Activated CD4-positive, alpha-beta T cell treated with anti-CD3 and anti-CD28 coated beads for 36 hours (primary cell): ENCODE data around the gene TMOD4. TPM values are rescaled to one million over a fixed set of nuclear protein-coding genes. Genes with fewer than 3 reads are reported as not detected.
A peak's percentile ranks its signal among the peaks of the same experiment; 100 is the strongest.
"Not testable (repeated sequence)": the region's sequence is repeated elsewhere in the genome, so short reads cannot be mapped to it uniquely, and the experiment has no call there.

Experiments
- ATAC-seq: fragments of 200-7000 bp; cut with Tn5 transposase; one replicate; pipeline ENCODE4 v1.10.0; 2021; ENCODE audit warnings: mild to moderate bottlenecking, moderate library complexity
- CTCF ChIA-PET: fragments of 350-600 bp; sonication (Branson Sonifier 250); formaldehyde crosslinking; loops from one replicate; lab custom pipeline; 2021; ENCODE audit warnings: antibody characterized with exemption; lab: Charles Lee
- POLR2A ChIA-PET: fragments of 350-600 bp; sonication (Branson Sonifier 250); formaldehyde crosslinking; loops from one replicate; lab custom pipeline; 2021; ENCODE audit warnings: antibody characterized with exemption, inconsistent platforms; lab: Charles Lee
- DNase-seq: peaks from one replicate; pipeline ENCODE4 v3.0.0-alpha.2; 2020
- H3K27ac Mint-ChIP-seq: one replicate; pipeline ENCODE4 v1.8.0; 2021; ENCODE audit warnings: mixed read lengths
- H3K27me3 Mint-ChIP-seq: one replicate; pipeline ENCODE4 v1.8.0; 2021; ENCODE audit warnings: mixed read lengths
- H3K36me3 Mint-ChIP-seq: one replicate; pipeline ENCODE4 v1.8.0; 2021; ENCODE audit warnings: low read depth, mixed read lengths
- H3K4me1 Mint-ChIP-seq: one replicate; pipeline ENCODE4 v1.8.0; 2021; ENCODE audit warnings: mixed read lengths
- H3K4me3 Mint-ChIP-seq: one replicate; pipeline ENCODE4 v1.8.0; 2021; ENCODE audit warnings: mild to moderate bottlenecking, moderate library complexity, mixed read lengths
- H3K9me3 Mint-ChIP-seq: one replicate; pipeline ENCODE4 v1.8.0; 2021; ENCODE audit warnings: low read depth, mixed read lengths
- intact Hi-C, 2 experiments: fragments of 100-400 bp; cut with DNase I in 1 of 2; cut with micrococcal nuclease in 1 of 2; formaldehyde crosslinking; loops; one replicate each; pipeline versions ENCODE4 v1.14.2 to v1.15.1; 2022 to 2024; cut with DNase I, micrococcal nuclease
- total RNA-seq, 2 experiments: library from RNA; stranded (reverse); gene quantifications; one replicate each; pipeline ENCODE4 v1.2.3, GENCODE V29; 2021

TMOD4 gene
- 1 to 10 TPM in 1 of 2 experiments, under 1 TPM in 1; 0.69 to 2.3 TPM for total RNA-seq

DNA sequence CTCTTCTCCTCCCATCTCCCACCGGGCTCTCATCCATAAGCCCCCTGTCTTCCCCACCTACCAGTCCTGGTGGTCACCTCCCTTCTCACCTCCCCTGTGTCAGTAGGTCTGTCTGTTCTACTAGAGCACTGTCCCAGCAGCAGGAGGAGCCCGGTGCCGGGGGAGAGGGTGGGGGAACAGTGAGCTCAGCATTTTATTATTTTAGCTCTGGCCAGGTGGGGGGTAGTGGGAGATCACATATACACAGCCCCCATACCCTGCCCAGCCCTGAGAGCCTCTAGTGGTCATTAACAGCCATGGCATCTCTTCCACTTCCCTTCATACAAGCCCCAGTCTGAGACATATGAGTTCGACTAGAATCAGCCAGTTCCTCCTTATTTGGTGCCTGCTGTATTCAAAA, at the start of gene TMOD4:
Gene TMOD4, minus strand, starts transcription at position 119 of the 400 bp plus-strand sequence. CDS start 1,106 bp downstream, outside the sequence.
- H3K36me3 Mint-ChIP-seq, result peaks cover 41% of the 10 kb centered on the region
- POLR2A ChIA-PET, result no interaction called here
- H3K4me1 Mint-ChIP-seq, result no peaks in the 10 kb centered on the region
- peak; percentile 79 for ATAC-seq
- H3K27me3 Mint-ChIP-seq, result no peaks in the 10 kb centered on the region
- no peak within 1 kb of the TSS for H3K4me3 Mint-ChIP-seq
- intact Hi-C loops, result no loop called here
- no peak within 1 kb of the TSS for H3K27ac Mint-ChIP-seq
- no peak for DNase-seq
- H3K9me3 Mint-ChIP-seq, result no peaks in the 10 kb centered on the region
- CTCF ChIA-PET, result interaction anchor here (1.0 to 1.7 kb wide), 2 partner anchors 9 to 19 kb away, joined by 7 to 8 read pairs; partner anchors contain the start of gene TNFAIP8L2

DNA sequence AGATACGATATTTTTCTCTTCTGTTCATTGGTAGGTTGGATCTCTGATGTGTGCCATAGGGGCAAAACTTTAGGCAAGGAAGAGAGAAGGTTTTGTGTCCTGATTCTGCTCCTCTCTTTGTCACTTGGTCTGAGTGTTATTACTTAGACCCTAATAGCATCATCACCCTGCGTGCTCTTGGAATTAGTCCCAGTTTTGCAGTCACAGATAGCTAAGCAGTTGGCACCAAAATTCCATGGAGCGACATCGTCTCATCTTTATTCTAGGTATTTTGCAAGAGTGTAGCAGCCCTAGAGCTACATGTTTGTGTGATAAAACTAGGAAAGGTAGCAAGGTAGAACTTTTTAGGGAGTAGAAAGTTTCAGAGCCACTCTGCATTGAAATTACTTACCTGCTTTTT, 46.3 kb upstream of the TMOD4 start:
- H3K27ac Mint-ChIP-seq, result no peak overlapping the region
- DNase-seq, result no peak
- peaks cover 4% of the 10 kb centered on the region for H3K4me1 Mint-ChIP-seq
- CTCF ChIA-PET, result interaction anchor here (1.0 kb wide), 1 partner anchor 118 kb away, joined by 3 read pairs; no protein-coding TSS in a partner anchor
- ATAC-seq, result no peak
- POLR2A ChIA-PET, result interaction anchor here (0.6 kb wide), 1 partner anchor 60 kb away, joined by 3 read pairs; no protein-coding TSS in a partner anchor
- intact Hi-C loops, result no loop called here
- H3K9me3 Mint-ChIP-seq, result no peaks in the 10 kb centered on the region
- no peaks in the 10 kb centered on the region for H3K27me3 Mint-ChIP-seq
- H3K36me3 Mint-ChIP-seq, result peaks cover 19% of the 10 kb centered on the region
- H3K4me3 Mint-ChIP-seq, result no peak overlapping the region

DNA sequence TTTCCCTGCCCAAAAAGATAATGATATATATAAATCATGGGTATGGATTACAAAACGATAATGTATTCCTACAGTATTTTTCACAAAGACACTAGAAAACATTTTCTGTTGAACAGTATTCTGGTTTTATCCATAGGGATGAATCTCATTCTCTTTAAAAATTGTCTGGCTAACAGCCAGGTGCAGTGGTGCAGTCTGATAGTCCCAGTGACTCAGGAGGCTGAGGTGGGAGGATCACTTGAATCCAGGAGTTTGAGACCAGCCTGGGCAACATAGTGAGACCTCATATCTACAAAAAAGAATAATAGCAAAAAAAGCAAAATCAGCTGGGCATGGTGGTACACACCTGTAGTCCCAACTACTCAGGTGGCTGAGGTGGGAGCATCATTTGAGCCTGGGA, 45.8 kb upstream of the TMOD4 start:
- H3K9me3 Mint-ChIP-seq, result no peaks in the 10 kb centered on the region
- POLR2A ChIA-PET, result no interaction called here
- CTCF ChIA-PET, result no interaction called here
- H3K4me3 Mint-ChIP-seq, result no peak overlapping the region
- peaks cover 16% of the 10 kb centered on the region for H3K36me3 Mint-ChIP-seq
- peaks cover 5% of the 10 kb centered on the region for H3K4me1 Mint-ChIP-seq
- no peaks in the 10 kb centered on the region for H3K27me3 Mint-ChIP-seq
- no peak for ATAC-seq
- intact Hi-C loops, result no loop called here
- no peak for DNase-seq
- H3K27ac Mint-ChIP-seq, result no peak overlapping the region

DNA sequence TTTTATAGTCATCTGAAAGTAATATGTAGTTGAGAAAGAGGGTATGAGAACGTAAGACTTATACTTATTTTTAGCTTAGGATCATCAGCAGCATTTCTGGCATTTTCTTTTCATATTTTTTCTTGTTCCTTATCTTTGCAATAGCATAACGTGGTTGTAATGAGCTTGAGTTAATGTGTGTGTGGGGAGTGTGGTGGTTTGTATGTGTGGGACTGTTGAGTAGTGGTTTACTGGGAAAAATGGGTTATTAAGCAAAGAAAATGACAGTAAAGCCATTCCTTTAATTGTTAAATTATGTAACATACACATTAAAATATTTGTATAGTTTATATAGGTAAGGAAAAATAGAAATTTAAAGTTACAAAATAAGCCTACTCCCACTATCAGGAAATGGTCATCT, 37.8 kb upstream of the TMOD4 start:
- Mint-ChIP-seq H3K4me1 (peaks cover 40% of the 10 kb centered on the region), H3K27me3 (no peaks in the 10 kb centered on the region), H3K4me3 (no peak overlapping the region), H3K36me3 (peaks cover 30% of the 10 kb centered on the region), H3K27ac (no peak overlapping the region), H3K9me3 (no peaks in the 10 kb centered on the region)
- intact Hi-C loops, result no loop called here
- POLR2A ChIA-PET, result no interaction called here
- CTCF ChIA-PET, result interaction anchor here (0.8 kb wide), 1 partner anchor 14 kb away, joined by 5 read pairs; no protein-coding TSS in a partner anchor
- no peak for ATAC-seq
- no peak for DNase-seq

DNA sequence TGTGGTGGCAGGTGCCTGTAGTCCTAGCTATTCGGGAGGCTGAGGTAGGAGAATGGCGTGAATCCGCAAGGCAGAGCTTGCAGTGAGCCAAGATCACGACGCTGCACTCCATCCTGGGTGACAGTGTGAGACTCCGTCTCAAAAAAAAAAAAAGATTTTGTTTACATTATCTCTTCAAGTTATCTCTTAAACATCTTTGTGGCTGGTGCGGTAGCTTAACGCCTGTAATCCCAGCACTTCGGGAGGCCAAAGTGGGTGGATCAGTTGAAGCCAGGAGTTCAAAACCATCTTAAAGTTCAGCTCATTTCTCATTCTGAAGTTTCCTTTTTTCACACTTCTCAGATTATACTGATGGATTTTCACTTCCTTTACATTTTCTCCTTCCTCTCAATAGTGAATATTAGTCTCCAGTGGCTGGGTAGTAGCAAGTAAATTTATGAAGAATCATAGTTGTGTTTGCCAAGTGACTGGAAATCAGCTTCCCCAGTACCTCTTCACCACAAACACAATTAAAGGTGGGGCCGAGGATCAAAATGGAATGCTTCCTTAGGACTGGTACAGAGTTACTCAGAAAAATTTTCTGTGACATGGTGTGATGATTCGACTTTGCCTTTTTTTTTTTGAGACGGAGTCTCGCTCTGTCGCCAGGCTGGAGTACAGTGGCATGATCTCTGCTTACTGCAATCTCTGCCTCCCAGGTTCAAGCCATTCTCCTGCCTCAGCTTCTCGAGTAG, 36.4 kb upstream of the TMOD4 start:
- intact Hi-C loops, result no loop called here
- Mint-ChIP-seq H3K4me1 (peaks cover 38% of the 10 kb centered on the region), H3K9me3 (no peaks in the 10 kb centered on the region), H3K4me3 (peak overlapping the region; percentile 55), H3K27ac (peak overlapping the region; percentile 93), H3K36me3 (peaks cover 36% of the 10 kb centered on the region), H3K27me3 (no peaks in the 10 kb centered on the region)
- ChIA-PET CTCF (interaction anchor here (0.6 to 1.8 kb wide), 9 partner anchors 8 to 352 kb away, joined by 3 to 10 read pairs (median 3); no protein-coding TSS in a partner anchor), POLR2A (interaction anchor here (0.6 to 1.0 kb wide), 6 partner anchors 12 to 149 kb away, joined by 3 to 8 read pairs (median 3); partner anchors contain the start of gene VPS72)
- ATAC-seq, result peak; percentile 59
- DNase-seq, result peak; percentile 43

DNA sequence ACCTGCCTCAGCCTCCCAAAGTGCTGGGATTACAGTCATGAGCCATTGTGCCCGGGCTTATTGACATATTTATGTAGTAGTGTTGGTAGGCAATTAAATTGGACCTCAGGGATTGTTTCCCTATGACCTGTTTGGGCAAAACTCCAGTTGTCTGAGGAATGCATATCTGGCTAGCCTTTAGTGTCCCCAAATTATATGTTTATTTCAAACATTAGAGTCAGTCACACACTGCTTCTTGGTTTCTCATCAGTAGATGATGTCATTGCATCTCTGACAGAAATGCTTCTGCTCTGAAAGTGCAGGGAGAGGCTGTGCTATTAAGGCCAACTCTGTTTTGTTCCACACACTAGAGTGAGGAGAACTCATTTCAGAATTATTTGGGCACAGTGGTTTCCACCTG, 35.0 kb upstream of the TMOD4 start:
- Mint-ChIP-seq H3K36me3 (peaks cover 42% of the 10 kb centered on the region), H3K27me3 (no peaks in the 10 kb centered on the region), H3K4me1 (peaks cover 36% of the 10 kb centered on the region), H3K27ac (peak overlapping the region; percentile 12), H3K4me3 (no peak overlapping the region), H3K9me3 (no peaks in the 10 kb centered on the region)
- CTCF ChIA-PET, result interaction anchor here (0.6 to 1.8 kb wide), 3 partner anchors 10 to 331 kb away, joined by 3 to 10 read pairs (median 3); no protein-coding TSS in a partner anchor
- POLR2A ChIA-PET, result no interaction called here
- DNase-seq (no peak), ATAC-seq (peak; percentile 48)
- intact Hi-C loops, result no loop called here

DNA sequence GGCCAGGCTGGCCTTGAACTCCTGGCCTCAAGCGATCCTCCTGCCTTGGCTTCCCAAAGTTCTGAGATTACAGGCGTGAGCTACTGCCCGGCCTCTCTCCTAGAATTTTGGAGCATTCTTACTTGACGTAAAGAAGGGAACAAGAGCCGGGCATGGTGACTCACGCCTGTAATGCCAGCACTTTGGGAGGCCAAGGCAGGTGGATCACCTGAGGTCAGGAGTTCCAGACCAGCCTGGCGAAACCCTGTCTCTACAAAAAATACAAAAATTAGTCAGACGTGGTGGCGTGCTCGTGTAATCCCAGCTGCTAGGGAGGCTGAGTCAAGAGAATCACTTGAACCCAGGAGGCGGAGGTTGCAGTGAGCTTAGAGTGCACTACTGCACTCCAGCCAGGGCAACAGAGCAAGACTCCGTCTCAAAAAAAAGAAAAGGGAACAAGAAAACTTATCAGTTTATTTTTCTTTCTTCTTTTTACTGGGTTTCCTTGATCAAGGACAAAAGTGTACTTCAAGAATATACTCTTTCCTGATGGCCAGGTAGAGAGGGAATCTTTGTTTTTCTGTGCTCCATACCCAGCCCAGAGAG, 29.7 kb upstream of the TMOD4 start:
- POLR2A ChIA-PET, H3K4me3 Mint-ChIP-seq, intact Hi-C loops, ATAC-seq, H3K9me3 Mint-ChIP-seq, H3K27me3 Mint-ChIP-seq, H3K27ac Mint-ChIP-seq, DNase-seq: not testable (repeated sequence)
- Mint-ChIP-seq H3K36me3 (peaks cover 36% of the 10 kb centered on the region), H3K4me1 (peaks cover 27% of the 10 kb centered on the region)
- CTCF ChIA-PET, result interaction anchor here (0.6 to 1.0 kb wide), 4 partner anchors 14 to 814 kb away, joined by 3 read pairs; partner anchors contain the start of gene VPS72

DNA sequence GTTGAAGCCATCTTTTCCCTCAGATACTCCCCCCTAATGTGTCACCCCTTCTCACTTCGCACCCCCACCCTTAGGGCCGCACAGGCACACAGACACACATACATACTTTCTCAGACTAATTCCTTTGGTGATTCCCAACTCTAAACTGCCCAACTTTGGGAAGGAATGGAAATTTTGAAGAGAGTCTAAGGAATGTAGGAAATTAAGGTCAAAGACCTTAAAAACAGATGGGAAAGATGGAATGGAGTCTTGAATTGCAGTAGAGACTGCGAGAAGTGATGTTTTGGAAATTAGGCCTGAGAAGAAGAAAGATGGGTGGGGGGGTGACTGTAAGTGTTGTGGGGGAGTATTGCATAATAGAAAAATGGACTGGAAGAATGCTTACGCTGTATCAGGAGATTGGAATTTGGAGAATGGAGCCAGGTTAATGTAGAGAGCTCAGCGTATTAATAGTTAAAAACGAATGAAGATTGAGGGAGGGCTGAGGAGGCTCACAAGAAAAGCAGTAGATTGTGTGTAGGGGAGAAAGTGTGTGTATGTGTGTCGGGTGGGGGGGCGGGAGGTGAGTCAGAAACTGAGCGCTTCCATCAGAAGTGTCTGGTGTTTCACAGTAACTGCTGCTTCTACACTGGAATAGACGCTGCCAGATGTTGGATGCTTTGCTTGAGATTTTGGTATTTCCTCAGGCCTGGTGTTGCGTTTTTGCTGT, 24.2 kb upstream of the TMOD4 start:
- intact Hi-C loops, result loop anchor here (2.0 to 5.0 kb wide), 6 partner anchors 43 to 202 kb away; partner anchors contain the start of genes RFX5 (in 2 of the 2), GABPB2 (in 1 of the 2), PI4KB (in 1 of the 2) and PRUNE1 (in 1 of the 2)
- Mint-ChIP-seq H3K36me3 (peaks cover 34% of the 10 kb centered on the region), H3K27me3 (no peaks in the 10 kb centered on the region), H3K4me1 (peaks cover 41% of the 10 kb centered on the region), H3K4me3 (peak overlapping the region; percentile 98), H3K27ac (peak overlapping the region; percentile 100), H3K9me3 (no peaks in the 10 kb centered on the region)
- ChIA-PET POLR2A (interaction anchor here (1.0 to 1.3 kb wide), 3 partner anchors 10 to 52 kb away, joined by 3 to 7 read pairs (median 3); partner anchors contain the start of gene VPS72), CTCF (interaction anchor here (0.7 to 2.3 kb wide), 6 partner anchors 43 to 433 kb away, joined by 3 to 10 read pairs (median 3); partner anchors contain the start of gene TNFAIP8L2)
- ATAC-seq, result peak; percentile 28
- peak; percentile 51 for DNase-seq

DNA sequence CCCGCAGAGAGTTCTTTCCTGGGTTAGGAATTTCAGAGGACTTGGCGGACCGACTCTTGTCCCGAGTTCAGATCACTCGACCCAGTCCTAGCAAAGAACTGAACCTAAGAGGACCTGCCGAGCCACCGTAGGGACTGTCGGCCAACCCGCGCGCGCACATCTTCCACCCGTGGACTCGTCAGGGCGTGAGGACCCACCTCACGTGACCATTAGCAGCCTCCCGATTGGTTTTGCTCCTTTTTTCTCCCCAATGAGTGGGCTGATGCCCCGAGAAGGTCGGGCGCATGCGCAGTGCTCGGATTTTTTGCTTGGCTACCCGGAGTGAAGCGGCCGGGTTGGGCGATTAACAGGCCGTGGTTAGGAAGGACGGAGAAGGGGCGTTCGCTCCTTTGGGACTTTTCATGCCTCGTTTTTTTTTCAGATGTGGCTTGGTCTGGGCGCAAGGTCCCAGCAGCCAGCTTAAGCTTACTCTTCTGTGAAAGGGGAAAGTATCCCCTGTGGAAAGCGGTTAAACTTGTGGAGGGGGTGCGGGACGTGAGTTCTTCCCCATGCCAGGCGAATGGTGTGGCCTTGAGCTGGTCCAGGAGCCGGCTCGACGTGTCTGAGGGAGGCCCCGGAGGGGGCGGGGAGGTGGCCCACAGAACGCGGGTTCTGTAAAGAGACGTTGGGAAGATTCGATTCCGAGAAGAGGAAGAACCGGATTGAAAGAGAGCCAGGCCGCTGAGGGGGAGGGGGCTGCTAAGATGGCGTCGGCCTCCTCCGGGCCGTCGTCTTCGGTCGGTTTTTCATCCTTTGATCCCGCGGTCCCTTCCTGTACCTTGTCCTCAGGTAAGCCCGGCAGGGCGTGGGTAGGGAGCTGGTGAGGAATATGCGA, 22.7 kb upstream of the TMOD4 start, which contains the start of gene PIP5K1A:
Gene PIP5K1A, plus strand, starts transcription at position 299 of the 874 bp plus-strand sequence. Its CDS starts 445 bp downstream, at position 744.
- H3K27ac Mint-ChIP-seq, result peak within 1 kb of the TSS; percentile 100
- no peaks in the 10 kb centered on the region for H3K9me3 Mint-ChIP-seq
- ChIA-PET POLR2A (interaction anchor here (0.7 to 1.3 kb wide), 2 partner anchors 9 to 147 kb away, joined by 4 to 7 read pairs; partner anchors contain the start of gene VPS72), CTCF (interaction anchor here (0.6 to 1.3 kb wide), 3 partner anchors 37 to 629 kb away, joined by 3 to 5 read pairs (median 3); partner anchors contain the start of gene TNFAIP8L2)
- peaks cover 30% of the 10 kb centered on the region for H3K36me3 Mint-ChIP-seq
- H3K4me1 Mint-ChIP-seq, result peaks cover 38% of the 10 kb centered on the region
- intact Hi-C loops, result loop anchor here (1.0 to 5.0 kb wide), 12 partner anchors 8 to 272 kb away; partner anchors contain the start of genes PSMD4 (in 2 of the 2), RFX5 (in 2 of the 2), VPS72 (in 2 of the 2) and GABPB2 (in 1 of the 2)
- ATAC-seq (peak; percentile 90), DNase-seq (peak; percentile 100)
- H3K27me3 Mint-ChIP-seq, result no peaks in the 10 kb centered on the region
- H3K4me3 Mint-ChIP-seq, result peak within 1 kb of the TSS; percentile 98
